RWPE1 (cell line): ENCODE results near the gene MSANTD1.

Source experiments
- CTCF ChIA-PET: fragments of 350-600 bp; sonication (Branson Sonifier 250); formaldehyde crosslinking; extraction: SDS; loops from one replicate; lab custom pipeline; 2021; lab: Yijun Ruan, JAX
- POLR2A ChIA-PET: fragments of 400-600 bp; formaldehyde crosslinking; extraction: SDS; loops from one replicate; lab custom pipeline; 2020; ENCODE audit warnings: antibody characterized with exemption; ENCODE audit not compliant: low non-redundant PET; lab: Yijun Ruan, JAX
- DNase-seq: peaks from one replicate; pipeline ENCODE4 v3.0.0; 2012; ENCODE audit warnings: low spot score
- H3K27ac ChIP-seq: fragments of 450-650 bp; 2 replicates; pipeline ENCODE4 v1.5.1; 2017
- TF ChIP-seq, protein P1 (sequence below): fragments of 450-650 bp; conservative IDR thresholded peaks from 2 replicates; pipeline ENCODE4 v1.5.1; 2017; ENCODE audit warnings: low read depth, mild to moderate bottlenecking

The MSANTD1 gene

GRCh38 chr4:3231471-3231870 lies 17.5 kb upstream of the MSANTD1 start:
- no peak for DNase-seq
- ChIA-PET CTCF (interaction anchor here (0.6 kb wide), 1 partner anchor 302 kb away, joined by 3 read pairs; no protein-coding TSS in a partner anchor), POLR2A (no interaction called here)
- TF ChIP-seq, protein P1, sequence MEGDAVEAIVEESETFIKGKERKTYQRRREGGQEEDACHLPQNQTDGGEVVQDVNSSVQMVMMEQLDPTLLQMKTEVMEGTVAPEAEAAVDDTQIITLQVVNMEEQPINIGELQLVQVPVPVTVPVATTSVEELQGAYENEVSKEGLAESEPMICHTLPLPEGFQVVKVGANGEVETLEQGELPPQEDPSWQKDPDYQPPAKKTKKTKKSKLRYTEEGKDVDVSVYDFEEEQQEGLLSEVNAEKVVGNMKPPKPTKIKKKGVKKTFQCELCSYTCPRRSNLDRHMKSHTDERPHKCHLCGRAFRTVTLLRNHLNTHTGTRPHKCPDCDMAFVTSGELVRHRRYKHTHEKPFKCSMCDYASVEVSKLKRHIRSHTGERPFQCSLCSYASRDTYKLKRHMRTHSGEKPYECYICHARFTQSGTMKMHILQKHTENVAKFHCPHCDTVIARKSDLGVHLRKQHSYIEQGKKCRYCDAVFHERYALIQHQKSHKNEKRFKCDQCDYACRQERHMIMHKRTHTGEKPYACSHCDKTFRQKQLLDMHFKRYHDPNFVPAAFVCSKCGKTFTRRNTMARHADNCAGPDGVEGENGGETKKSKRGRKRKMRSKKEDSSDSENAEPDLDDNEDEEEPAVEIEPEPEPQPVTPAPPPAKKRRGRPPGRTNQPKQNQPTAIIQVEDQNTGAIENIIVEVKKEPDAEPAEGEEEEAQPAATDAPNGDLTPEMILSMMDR = no peak
- no peak overlapping the region for H3K27ac ChIP-seq

DNA sequence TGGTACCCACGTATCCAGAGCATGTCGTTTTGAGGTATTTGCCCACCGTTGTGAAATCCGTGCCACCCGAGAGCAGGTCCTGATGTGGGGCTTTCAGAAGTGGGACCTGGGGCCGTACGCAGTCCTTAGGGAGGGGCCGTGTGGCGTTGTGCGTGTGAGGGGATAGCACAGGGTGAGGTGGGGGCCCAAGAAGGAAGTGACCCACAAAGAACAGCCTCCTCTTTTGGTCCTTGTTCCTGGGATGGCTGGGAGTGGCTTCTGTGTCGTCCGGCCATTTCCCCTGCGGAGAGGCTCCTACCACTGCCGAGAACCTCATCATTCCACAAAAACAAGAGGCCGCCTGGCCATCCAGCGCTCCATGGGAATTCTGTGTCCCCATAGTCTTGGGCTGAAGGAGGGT lies 17.0 kb upstream of the MSANTD1 start:
- CTCF ChIA-PET = interaction anchor here (0.6 kb wide), 1 partner anchor 302 kb away, joined by 3 read pairs; no protein-coding TSS in a partner anchor
- H3K27ac ChIP-seq = no peak overlapping the region
- TF ChIP-seq, protein P1 = no peak
- POLR2A ChIA-PET = no interaction called here
- no peak for DNase-seq

GRCh38 chr4:3232871-3233271 lies 16.1 kb upstream of the MSANTD1 start:
- POLR2A ChIA-PET = no interaction called here
- TF ChIP-seq, protein P1 = no peak
- no peak for DNase-seq
- H3K27ac ChIP-seq = no peak overlapping the region
- CTCF ChIA-PET = no interaction called here

DNA sequence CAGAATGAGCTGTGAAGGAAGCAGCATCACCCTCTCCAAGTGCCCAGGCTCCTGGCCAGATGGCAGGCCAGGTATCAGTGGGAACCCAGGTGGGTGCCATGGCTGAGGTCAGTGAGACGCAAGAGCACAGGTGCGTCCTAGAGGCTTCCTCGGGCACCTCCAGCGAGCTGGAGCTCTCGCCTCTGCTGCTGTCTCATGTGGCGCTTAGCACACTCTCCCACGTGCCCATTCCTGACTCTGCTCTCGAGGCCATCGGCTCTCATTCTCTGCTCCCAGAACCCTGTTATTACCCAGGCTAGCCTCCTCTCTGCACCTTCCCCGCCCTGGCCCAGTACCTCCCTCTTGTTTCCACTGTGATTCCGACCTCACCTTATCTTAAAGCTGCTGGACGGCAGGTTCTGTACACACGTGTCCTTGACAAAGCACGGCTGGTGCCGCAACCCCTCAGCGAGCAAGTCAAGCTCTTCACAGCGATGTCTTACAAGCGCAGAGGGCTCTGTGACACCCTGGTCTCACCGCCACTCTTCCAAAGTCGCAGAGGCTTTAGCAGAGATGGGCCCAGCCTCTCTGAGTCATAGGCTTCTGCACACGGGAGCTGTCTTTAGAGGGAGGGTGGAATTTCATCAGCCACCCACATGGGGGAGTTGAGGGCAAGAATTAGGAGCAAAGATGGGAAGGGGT lies 15.4 kb upstream of the MSANTD1 start:
- TF ChIP-seq, protein P1 = no peak
- H3K27ac ChIP-seq = peak overlapping the region; percentile 5; the same call in 1 of the 2 replicates
- DNase-seq = peak; percentile 13
- CTCF ChIA-PET = no interaction called here
- POLR2A ChIA-PET = no interaction called here

DNA sequence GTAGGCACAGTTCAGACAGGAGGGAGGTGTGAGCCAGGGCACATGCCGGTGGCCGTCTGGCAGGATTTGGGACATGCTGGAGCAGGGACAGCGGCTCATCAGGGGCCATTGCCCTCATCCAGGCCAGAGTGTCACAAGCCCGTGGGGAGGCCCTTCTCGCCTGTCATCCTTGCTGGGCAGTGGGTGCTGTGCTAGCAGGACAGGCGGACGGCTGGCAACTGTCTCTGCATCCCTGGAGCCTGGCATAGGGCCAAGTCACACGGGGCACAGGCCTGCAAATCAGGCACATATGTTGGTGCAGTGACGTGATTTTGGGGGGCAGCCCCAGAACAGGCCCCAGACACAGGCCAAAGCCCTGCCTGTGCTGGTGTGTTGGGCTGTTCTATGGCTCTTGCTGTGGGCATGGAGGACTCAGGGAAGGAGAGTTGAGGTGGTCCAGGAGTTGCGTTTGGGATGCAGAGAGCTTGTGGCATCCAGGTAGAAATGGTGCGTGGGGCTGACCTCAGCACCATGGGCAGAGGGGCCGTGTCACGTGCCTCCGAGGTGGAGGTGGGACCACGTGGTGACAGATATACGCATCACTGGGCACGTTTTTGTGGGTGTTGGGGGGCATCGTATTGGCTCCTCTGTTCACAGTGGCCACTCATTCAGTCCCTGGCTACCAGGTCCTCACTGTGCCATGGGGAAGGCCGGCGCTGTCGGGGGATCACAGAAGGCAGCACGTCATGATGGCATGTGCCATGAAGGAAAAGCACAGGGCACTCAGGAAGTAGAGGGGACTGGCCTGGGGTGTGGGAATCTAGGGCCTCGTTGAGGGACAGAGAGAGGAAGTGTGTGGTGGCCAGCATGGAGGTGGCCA lies 14.6 kb upstream of the MSANTD1 start:
- TF ChIP-seq, protein P1 = no peak
- ChIA-PET POLR2A (no interaction called here), CTCF (no interaction called here)
- no peak overlapping the region; the same call in 1 of the 2 replicates for H3K27ac ChIP-seq
- no peak for DNase-seq

GRCh38 chr4:3235030-3235345 lies 14.0 kb upstream of the MSANTD1 start:
- TF ChIP-seq, protein P1 = no peak
- ChIA-PET POLR2A (no interaction called here), CTCF (no interaction called here)
- no peak for DNase-seq
- no peak overlapping the region for H3K27ac ChIP-seq
